Mesenchymal stem cell (in vitro differentiated cells and primary cell): ENCODE measurements around the gene NMT1.
A peak's percentile ranks its signal among the peaks of the same experiment; 100 is the strongest.

Experiments used
- DNase-seq: peaks from one replicate; pipeline ENCODE4 v3.0.0-alpha.2; 2013
- H2AFZ ChIP-seq: one replicate; pipeline ENCODE4 v1.6.1; 2013; ENCODE audit warnings: low read depth, mild to moderate bottlenecking, control low read depth, inconsistent platforms, low read length, moderate library complexity
- H2AK5ac ChIP-seq: 2 replicates; pipeline ENCODE4 v1.6.1; 2013; ENCODE audit warnings: low read length, moderate library complexity, mild to moderate bottlenecking, inconsistent platforms; ENCODE audit not compliant: severe bottlenecking
- H2BK120ac ChIP-seq: one replicate; pipeline ENCODE4 v1.6.1; 2013; ENCODE audit warnings: low read depth, mild to moderate bottlenecking, inconsistent platforms, low read length, moderate library complexity
- H2BK12ac ChIP-seq, 2 experiments: one replicate each; pipeline ENCODE4 v1.6.1; 2013; ENCODE audit warnings: inconsistent platforms in 2 of 2, low read length in 2 of 2, mild to moderate bottlenecking in 2 of 2, moderate library complexity in 2 of 2, control low read depth in 1 of 2
- H2BK15ac ChIP-seq: one replicate; pipeline ENCODE4 v1.6.1; 2013; ENCODE audit warnings: mild to moderate bottlenecking, low read depth, inconsistent platforms; ENCODE audit not compliant: poor library complexity, severe bottlenecking
- H2BK5ac ChIP-seq: 2 replicates; pipeline ENCODE4 v1.6.1; 2013; ENCODE audit warnings: low read depth, mild to moderate bottlenecking, low read length, control low read depth, inconsistent platforms; ENCODE audit not compliant: poor library complexity, severe bottlenecking
- H3K14ac ChIP-seq, 2 experiments: one replicate each; pipeline ENCODE4 v1.6.1; 2013; ENCODE audit warnings: inconsistent platforms in 2 of 2, low read length in 2 of 2, control low read depth in 1 of 2, mild to moderate bottlenecking in 1 of 2, moderate library complexity in 1 of 2
- H3K18ac ChIP-seq, 2 experiments: one replicate each; pipeline ENCODE4 v1.6.1; 2013; ENCODE audit warnings: inconsistent platforms in 2 of 2, low read length in 2 of 2, control low read depth in 1 of 2, low read depth in 1 of 2, mild to moderate bottlenecking in 1 of 2
- H3K23ac ChIP-seq, 2 experiments: one replicate each; pipeline ENCODE4 v1.6.1; 2013; ENCODE audit warnings: inconsistent platforms in 2 of 2, low read length in 2 of 2, mild to moderate bottlenecking in 2 of 2, moderate library complexity in 2 of 2, control low read depth in 1 of 2
- H3K27ac ChIP-seq: 2 replicates; pipeline ENCODE4 v1.5.1; 2013; ENCODE audit warnings: mild to moderate bottlenecking, moderate library complexity, low read length, control low read depth, inconsistent platforms; ENCODE audit not compliant: poor library complexity, severe bottlenecking
- H3K27me3 ChIP-seq, 2 experiments: 2 replicates each; pipeline versions ENCODE4 v1.6.1 to v1.7.0; 2013; ENCODE audit warnings: low read length in 2 of 2, mild to moderate bottlenecking in 2 of 2, moderate library complexity in 2 of 2, control low read depth in 1 of 2, inconsistent platforms in 1 of 2; ENCODE audit not compliant: control insufficient read depth in 1 of 2, insufficient read depth in 1 of 2
- H3K36me3 ChIP-seq, 2 experiments: 2 replicates each; pipeline versions ENCODE4 v1.6.1 to v1.7.0; 2013; ENCODE audit warnings: low read length in 2 of 2, control low read depth in 1 of 2, inconsistent platforms in 1 of 2, low read depth in 1 of 2, mild to moderate bottlenecking in 1 of 2; ENCODE audit not compliant: insufficient read depth in 2 of 2, control insufficient read depth in 1 of 2
- H3K4ac ChIP-seq, 2 experiments: one replicate each; pipeline ENCODE4 v1.6.1; 2013; ENCODE audit warnings: inconsistent platforms in 2 of 2, low read length in 2 of 2, mild to moderate bottlenecking in 2 of 2, moderate library complexity in 2 of 2, control low read depth in 1 of 2, low read depth in 1 of 2
- H3K4me1 ChIP-seq: 2 replicates; pipeline ENCODE4 v1.6.1; 2013; ENCODE audit warnings: low read depth, low read length, control low read depth; ENCODE audit not compliant: control insufficient read depth, insufficient read depth
- H3K4me2 ChIP-seq: 2 replicates; pipeline ENCODE4 v1.6.1; 2013; ENCODE audit warnings: low read length, mild to moderate bottlenecking, inconsistent platforms; ENCODE audit not compliant: poor library complexity, severe bottlenecking
- H3K4me3 ChIP-seq, 2 experiments: 2 replicates each; pipeline versions ENCODE4 v1.5.1 to v1.7.0; 2013; ENCODE audit warnings: low read length in 2 of 2, mild to moderate bottlenecking in 2 of 2, control low read depth in 1 of 2, low read depth in 1 of 2; ENCODE audit not compliant: insufficient read depth in 1 of 2
- H3K79me1 ChIP-seq: replicated peaks from 2 replicates; pipeline ENCODE4 v1.6.1; 2013; ENCODE audit warnings: mild to moderate bottlenecking, control low read depth, low read length, inconsistent platforms; ENCODE audit not compliant: poor library complexity, severe bottlenecking
- H3K9ac ChIP-seq: 2 replicates; pipeline ENCODE4 v1.7.0; 2013; ENCODE audit warnings: mild to moderate bottlenecking, low read length, moderate library complexity
- H3K9me3 ChIP-seq: 2 replicates; pipeline ENCODE4 v1.7.0; 2013; ENCODE audit warnings: mild to moderate bottlenecking, low read length; ENCODE audit not compliant: control insufficient read depth
- H4K8ac ChIP-seq: one replicate; pipeline ENCODE4 v1.6.1; 2013; ENCODE audit warnings: inconsistent platforms, mild to moderate bottlenecking, low read length, moderate library complexity
- H4K91ac ChIP-seq: one replicate; pipeline ENCODE4 v1.6.1; 2013; ENCODE audit warnings: mild to moderate bottlenecking, low read length, inconsistent platforms
- WGBS: methylation state at CpG from one replicate; pipeline ENCODE4 v1.1.7; 2013; ENCODE audit warnings: mixed read lengths; 5-methylcytosine and 5-hydroxymethylcytosine counted together

The NMT1 gene

DNA sequence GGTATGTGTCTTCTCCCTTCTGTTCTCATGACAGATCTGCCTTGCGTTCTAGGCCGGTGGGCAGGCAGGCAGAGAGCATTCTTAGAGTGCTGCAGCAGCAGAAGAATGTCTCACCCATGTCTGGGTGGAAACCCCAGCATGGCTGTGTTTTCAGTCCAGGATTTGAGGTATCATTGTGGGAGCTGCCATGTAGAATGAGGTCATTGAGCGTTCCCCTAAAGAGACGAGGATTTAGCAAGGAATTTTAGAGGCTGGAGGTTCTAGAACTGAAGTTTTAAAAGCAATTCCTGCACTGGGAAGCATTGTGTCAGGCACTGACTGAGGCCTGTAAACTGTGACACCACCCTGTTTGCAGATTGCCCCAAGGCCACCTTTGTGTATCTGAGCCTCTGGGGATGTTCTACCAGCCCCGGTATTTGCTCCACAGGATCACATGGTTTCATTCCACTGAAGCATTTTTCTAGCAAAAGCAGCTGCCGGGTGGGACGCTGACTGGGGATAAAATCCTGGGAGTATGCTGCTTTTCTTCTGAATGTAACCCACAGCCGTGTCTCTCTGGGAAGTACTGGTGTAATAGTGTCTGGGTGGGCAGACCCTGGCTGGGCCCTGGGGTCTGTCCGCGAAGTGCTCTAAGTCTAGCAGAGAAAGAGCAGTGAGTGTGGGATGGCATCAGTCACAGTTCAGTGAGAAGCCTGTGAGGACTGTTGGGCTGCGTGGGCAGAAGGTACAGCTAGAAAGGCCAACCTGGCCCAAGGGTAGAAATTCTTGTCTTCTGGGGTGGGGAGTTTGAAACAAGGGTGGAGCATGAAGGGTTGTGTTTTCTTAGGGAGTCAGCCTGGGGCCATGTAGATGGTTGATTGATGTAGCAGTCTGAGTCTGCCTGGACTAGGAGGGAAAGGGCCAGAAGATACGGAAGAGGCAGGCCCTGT is 41.0 kb downstream of the NMT1 start:
- DNase-seq, result peak; percentile 32
- Histone ChIP-seq H2BK12ac (no peak overlapping the region), H3K9ac (peak overlapping the region; percentile 70), H2AFZ (no peak overlapping the region), H3K4me2 (no peak overlapping the region), H2BK15ac (no peak overlapping the region), H3K9me3 (no peaks in the 10 kb centered on the region), H3K4ac (no peak overlapping the region), H4K91ac (no peak overlapping the region), H2BK5ac (no peak overlapping the region), H3K14ac (no peak overlapping the region), H2BK120ac (no peak overlapping the region), H3K4me1 (peaks cover 21% of the 10 kb centered on the region), H3K18ac (no peak overlapping the region), H3K27me3 (no peaks in the 10 kb centered on the region), H3K4me3 (no peak overlapping the region), H3K79me1 (peaks cover 27% of the 10 kb centered on the region), H3K36me3 (peaks cover 80 to 83% of the 10 kb centered on the region in 2 experiments), H3K23ac (no peak overlapping the region), H4K8ac (no peak overlapping the region), H2AK5ac (peak overlapping the region; percentile 67), H3K27ac (peak overlapping the region; percentile 80)
- WGBS, result 96% methylated on average over 12 of the region's 12 CpGs

DNA sequence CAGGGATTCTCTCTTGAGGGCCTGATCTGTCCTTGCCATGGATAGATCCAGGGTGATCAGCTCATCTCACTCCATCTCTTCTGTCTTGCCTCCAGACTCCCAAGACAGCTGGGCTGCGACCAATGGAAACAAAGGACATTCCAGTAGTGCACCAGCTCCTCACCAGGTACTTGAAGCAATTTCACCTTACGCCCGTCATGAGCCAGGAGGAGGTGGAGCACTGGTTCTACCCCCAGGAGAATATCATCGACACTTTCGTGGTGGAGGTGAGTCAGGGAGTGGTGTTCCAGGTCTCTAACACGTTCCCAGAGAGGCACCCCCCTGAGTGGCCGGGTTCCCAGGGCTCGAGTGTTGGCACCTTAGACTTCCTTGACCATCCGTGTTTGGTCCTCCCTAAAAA is 41.7 kb downstream of the NMT1 start:
- H3K27me3 ChIP-seq, result no peaks in the 10 kb centered on the region
- peaks cover 80 to 83% of the 10 kb centered on the region in 2 experiments for H3K36me3 ChIP-seq
- peak overlapping the region; percentile 70 for H3K9ac ChIP-seq
- H2AFZ ChIP-seq, result no peak overlapping the region
- 96% methylated on average over 9 of the region's 9 CpGs for WGBS
- H2BK12ac ChIP-seq, result no peak overlapping the region
- H3K18ac ChIP-seq, result no peak overlapping the region
- no peak overlapping the region for H3K4me2 ChIP-seq
- no peak for DNase-seq
- H3K14ac ChIP-seq, result no peak overlapping the region
- peaks cover 21% of the 10 kb centered on the region for H3K4me1 ChIP-seq
- H3K23ac ChIP-seq, result no peak overlapping the region
- H3K9me3 ChIP-seq, result no peaks in the 10 kb centered on the region
- H3K4me3 ChIP-seq, result no peak overlapping the region
- H3K4ac ChIP-seq, result no peak overlapping the region
- peaks cover 22% of the 10 kb centered on the region for H3K79me1 ChIP-seq
- H4K91ac ChIP-seq, result no peak overlapping the region
- H2AK5ac ChIP-seq, result peak overlapping the region; percentile 12
- peak overlapping the region; percentile 80 for H3K27ac ChIP-seq
- H2BK15ac ChIP-seq, result no peak overlapping the region
- no peak overlapping the region for H2BK120ac ChIP-seq
- H2BK5ac ChIP-seq, result no peak overlapping the region
- no peak overlapping the region for H4K8ac ChIP-seq

DNA sequence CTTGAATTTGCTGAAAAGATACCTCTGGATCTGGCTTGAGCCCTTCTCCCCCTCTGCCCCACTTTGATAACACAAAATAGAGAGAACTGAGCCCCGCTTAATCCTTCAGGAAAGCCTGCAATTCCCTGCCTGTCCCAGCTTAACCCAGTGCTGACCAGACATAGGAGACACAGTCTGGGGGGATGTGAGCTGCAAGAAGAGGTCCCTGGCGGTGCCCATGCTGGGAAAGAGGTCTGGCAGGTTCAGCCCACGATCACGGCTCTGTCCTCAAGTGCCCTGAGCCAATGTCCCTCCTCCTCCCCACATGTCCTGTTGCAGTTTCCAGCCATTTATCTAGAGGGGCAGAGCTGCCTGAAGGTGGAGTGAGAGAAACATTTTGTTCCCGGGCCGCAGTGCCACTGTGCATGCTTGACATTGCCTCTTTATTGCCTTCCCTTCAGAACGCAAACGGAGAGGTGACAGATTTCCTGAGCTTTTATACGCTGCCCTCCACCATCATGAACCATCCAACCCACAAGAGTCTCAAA is 42.2 kb downstream of the NMT1 start:
- no peak overlapping the region for H3K4ac ChIP-seq
- 90% methylated on average over 9 of the region's 9 CpGs for WGBS
- no peak overlapping the region for H3K23ac ChIP-seq
- H2AK5ac ChIP-seq, result peak overlapping the region; percentile 21
- no peak overlapping the region for H2AFZ ChIP-seq
- DNase-seq, result no peak
- H4K91ac ChIP-seq, result no peak overlapping the region
- H2BK5ac ChIP-seq, result no peak overlapping the region
- H3K27ac ChIP-seq, result peak overlapping the region; percentile 80
- no peak overlapping the region for H2BK12ac ChIP-seq
- peaks cover 21% of the 10 kb centered on the region for H3K4me1 ChIP-seq
- no peak overlapping the region for H4K8ac ChIP-seq
- no peak overlapping the region for H2BK15ac ChIP-seq
- no peak overlapping the region for H3K18ac ChIP-seq
- peaks cover 80 to 83% of the 10 kb centered on the region in 2 experiments for H3K36me3 ChIP-seq
- no peak overlapping the region for H2BK120ac ChIP-seq
- peaks cover 20% of the 10 kb centered on the region for H3K79me1 ChIP-seq
- no peaks in the 10 kb centered on the region for H3K27me3 ChIP-seq
- H3K14ac ChIP-seq, result no peak overlapping the region
- H3K9me3 ChIP-seq, result no peaks in the 10 kb centered on the region
- H3K4me2 ChIP-seq, result no peak overlapping the region
- peak overlapping the region; percentile 2 for H3K9ac ChIP-seq
- no peak overlapping the region for H3K4me3 ChIP-seq

DNA sequence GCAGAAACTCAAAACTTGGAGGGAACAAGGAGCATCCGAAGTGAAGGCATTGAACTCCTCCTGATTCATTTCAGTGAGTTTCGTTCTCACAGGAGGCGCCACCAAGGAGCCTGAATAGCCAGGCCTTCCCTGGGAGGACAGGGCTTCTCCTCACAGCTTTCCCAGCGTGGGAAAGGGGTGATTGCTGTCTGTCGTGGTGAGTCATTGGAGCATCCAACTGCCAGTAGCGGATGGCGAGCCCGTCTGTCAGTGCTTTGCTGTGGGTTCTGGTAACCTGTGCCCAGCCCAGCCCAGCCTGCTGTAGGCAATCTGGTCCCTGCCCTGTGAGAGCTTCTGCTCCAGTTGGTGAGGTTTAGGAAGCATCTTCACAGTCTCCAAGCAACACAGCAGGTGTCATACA is 42.9 kb downstream of the NMT1 start:
- Histone ChIP-seq H4K91ac (no peak overlapping the region), H3K27me3 (no peaks in the 10 kb centered on the region), H3K14ac (no peak overlapping the region), H4K8ac (no peak overlapping the region), H3K18ac (no peak overlapping the region), H2BK15ac (no peak overlapping the region), H2AFZ (no peak overlapping the region), H2BK12ac (no peak overlapping the region), H3K9ac (no peak overlapping the region), H3K36me3 (peaks cover 83 to 84% of the 10 kb centered on the region in 2 experiments), H2AK5ac (no peak overlapping the region), H3K79me1 (peaks cover 19% of the 10 kb centered on the region), H3K4me2 (no peak overlapping the region), H3K23ac (no peak overlapping the region), H3K4me1 (peaks cover 18% of the 10 kb centered on the region), H3K27ac (no peak overlapping the region), H3K4ac (no peak overlapping the region), H3K9me3 (no peaks in the 10 kb centered on the region), H2BK5ac (no peak overlapping the region), H3K4me3 (no peak overlapping the region), H2BK120ac (no peak overlapping the region)
- DNase-seq, result no peak
- 95% methylated on average over 8 of the region's 8 CpGs for WGBS
